ENCODE measurements around the gene NDUFC1.

Gene NDUFC1

GRCh38 chr4:139295942-139296299 lies 6.4 kb downstream of the NDUFC1 start (continued):
- TF ChIP-seq ZNF133 (tag by site-specific recombination; IDR thresholded peaks at IDR 0.05) (no peak), ZNF624 (tag by site-specific recombination; IDR thresholded peaks at IDR 0.05) (no peak), ZBTB20 (tag by site-specific recombination; IDR thresholded peaks at IDR 0.05) (peak; percentile 58), ZNF23 (tag by site-specific recombination; IDR thresholded peaks at IDR 0.05; ENCODE audit: borderline replicate concordance) (no peak), HOXC10 (CRISPR knock-in tag; IDR thresholded peaks at IDR 0.05) (no peak), ZNF473 (tag by site-specific recombination; IDR thresholded peaks at IDR 0.05) (no peak), ZNF548 (tag by site-specific recombination; IDR thresholded peaks at IDR 0.05) (no peak)

- peak overlapping the region; percentile 71 for H3K27ac ChIP-seq (ENCODE audit: extremely low read depth, low read depth, low read length)
- CTCF ChIA-PET, result interaction anchor here (0.6 to 3.3 kb wide), 22 partner anchors 11 to 1074 kb away, joined by 3 to 16 read pairs (median 3); partner anchors contain the start of gene MGARP
- H3K9me3 ChIP-seq (ENCODE audit: control insufficient read depth, insufficient read depth, low read depth, low read length), result no peaks in the 10 kb centered on the region
- H3K36me3 ChIP-seq (ENCODE audit: control insufficient read depth in 2 of 2, insufficient read depth in 1 of 2, low read length in 2 of 2), result peaks cover 18 to 32% of the 10 kb centered on the region in 2 experiments; a peak in 2 of 3 replicates
- H3K4me1 ChIP-seq (ENCODE audit: control insufficient read depth, insufficient read depth, low read length), result no peaks in the 10 kb centered on the region
- H3K4me3 ChIP-seq (ENCODE audit: low read depth, low read length), result peak overlapping the region; percentile 86
- POLR2A ChIA-PET, result interaction anchor here (1.1 to 2.2 kb wide), 2 partner anchors 118 to 119 kb away, joined by 5 to 6 read pairs; partner anchors contain the start of gene ELF2
- no peak for TF ChIP-seq ZNF488 (tag by site-specific recombination; IDR thresholded peaks at IDR 0.05)
- peak; percentile 82 for TF ChIP-seq EGR2 (tag by site-specific recombination; IDR thresholded peaks at IDR 0.05; ENCODE audit: low read depth)
- 0 out of 2 replicates have a peak, but pooled peaks have one; percentile 28 for TF ChIP-seq ZNF10 (tag by site-specific recombination; IDR thresholded peaks at IDR 0.05)
- TF ChIP-seq ZNF169 (tag by site-specific recombination; IDR thresholded peaks at IDR 0.05), result no peak
- no peak for TF ChIP-seq ZNF138 (tag by site-specific recombination; IDR thresholded peaks at IDR 0.05; ENCODE audit: borderline replicate concordance)
- TF ChIP-seq ZNF664 (tag by site-specific recombination; IDR thresholded peaks at IDR 0.05), result no peak; the same call in 1 of the 2 replicates
- TF ChIP-seq SCRT1 (tag by site-specific recombination; IDR thresholded peaks at IDR 0.05; ENCODE audit: borderline replicate concordance), result no peak
- 0 out of 2 replicates have a peak, but pooled peaks have one; percentile 16 for TF ChIP-seq SP3 (tag by site-specific recombination; IDR thresholded peaks at IDR 0.05)
- TF ChIP-seq ZBTB44 (tag by site-specific recombination; IDR thresholded peaks at IDR 0.05), result peak; percentile 19; the same call in 1 of the 2 replicates
- no peak for TF ChIP-seq ZNF48 (tag by site-specific recombination; IDR thresholded peaks at IDR 0.05)
- TF ChIP-seq ZNF341 (tag by site-specific recombination; IDR thresholded peaks at IDR 0.05; ENCODE audit: low read depth), result peak; percentile 54
- TF ChIP-seq ZEB2 (tag by site-specific recombination; IDR thresholded peaks at IDR 0.05), result peak; percentile 29; the same call in 1 of the 2 replicates
- TF ChIP-seq ZIC2 (tag by site-specific recombination; IDR thresholded peaks at IDR 0.05), result no peak
- no peak for TF ChIP-seq HIC1 (tag by site-specific recombination; IDR thresholded peaks at IDR 0.05)
- TF ChIP-seq ZNF76 (tag by site-specific recombination; IDR thresholded peaks at IDR 0.05; ENCODE audit: borderline replicate concordance, low read depth), result peak; percentile 33; the same call in 1 of the 2 replicates
- no peak for TF ChIP-seq BCL6B (tag by site-specific recombination; IDR thresholded peaks at IDR 0.05)
- TF ChIP-seq ZNF324 (tag by site-specific recombination; IDR thresholded peaks at IDR 0.05), result peak; percentile 58; the same call in 1 of the 2 replicates
- peak; percentile 49 for TF ChIP-seq GLIS2 (tag by site-specific recombination; IDR thresholded peaks at IDR 0.05)
- TF ChIP-seq ZNF433 (tag by site-specific recombination; IDR thresholded peaks at IDR 0.05; ENCODE audit: low read depth), result no peak
- TF ChIP-seq ZNF394 (tag by site-specific recombination; IDR thresholded peaks at IDR 0.05; ENCODE audit: borderline replicate concordance), result peak; percentile 32; the same call in 1 of the 2 replicates
- TF ChIP-seq ZNF501 (tag by site-specific recombination; IDR thresholded peaks at IDR 0.05), result peak; percentile 96
- TF ChIP-seq ZNF16 (tag by site-specific recombination; IDR thresholded peaks at IDR 0.05; ENCODE audit: low read depth), result no peak
- peak; percentile 79 for TF ChIP-seq ZNF335 (tag by site-specific recombination; conservative IDR thresholded peaks at IDR 0.05)
These were observed 6.9 kb downstream of the NDUFC1 start for GRCh38 chr4:139295206-139295941.
